ENCODE results near the gene GALNT7.

Gene GALNT7

DNA sequence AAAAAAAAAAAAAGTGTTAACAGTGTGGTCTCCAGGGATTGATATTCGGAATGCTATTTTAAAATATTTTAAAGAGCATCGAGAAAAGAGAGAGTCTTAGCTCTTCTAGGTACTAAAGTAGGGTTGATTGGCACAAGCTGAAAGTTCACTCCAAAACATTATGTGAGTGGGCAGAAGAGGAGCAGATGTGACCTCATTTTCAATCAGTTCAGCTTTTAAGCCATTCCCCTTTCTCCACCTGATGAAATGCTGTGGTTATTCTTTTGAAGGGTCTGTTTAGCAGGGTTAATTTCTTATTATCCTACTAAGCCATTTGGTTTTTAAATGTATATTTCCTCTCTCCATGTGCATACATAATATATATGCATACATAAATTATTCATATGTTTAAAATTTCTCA lies 69.2 kb downstream of the GALNT7 start (continued):
- TF ChIP-seq, protein P1, sequence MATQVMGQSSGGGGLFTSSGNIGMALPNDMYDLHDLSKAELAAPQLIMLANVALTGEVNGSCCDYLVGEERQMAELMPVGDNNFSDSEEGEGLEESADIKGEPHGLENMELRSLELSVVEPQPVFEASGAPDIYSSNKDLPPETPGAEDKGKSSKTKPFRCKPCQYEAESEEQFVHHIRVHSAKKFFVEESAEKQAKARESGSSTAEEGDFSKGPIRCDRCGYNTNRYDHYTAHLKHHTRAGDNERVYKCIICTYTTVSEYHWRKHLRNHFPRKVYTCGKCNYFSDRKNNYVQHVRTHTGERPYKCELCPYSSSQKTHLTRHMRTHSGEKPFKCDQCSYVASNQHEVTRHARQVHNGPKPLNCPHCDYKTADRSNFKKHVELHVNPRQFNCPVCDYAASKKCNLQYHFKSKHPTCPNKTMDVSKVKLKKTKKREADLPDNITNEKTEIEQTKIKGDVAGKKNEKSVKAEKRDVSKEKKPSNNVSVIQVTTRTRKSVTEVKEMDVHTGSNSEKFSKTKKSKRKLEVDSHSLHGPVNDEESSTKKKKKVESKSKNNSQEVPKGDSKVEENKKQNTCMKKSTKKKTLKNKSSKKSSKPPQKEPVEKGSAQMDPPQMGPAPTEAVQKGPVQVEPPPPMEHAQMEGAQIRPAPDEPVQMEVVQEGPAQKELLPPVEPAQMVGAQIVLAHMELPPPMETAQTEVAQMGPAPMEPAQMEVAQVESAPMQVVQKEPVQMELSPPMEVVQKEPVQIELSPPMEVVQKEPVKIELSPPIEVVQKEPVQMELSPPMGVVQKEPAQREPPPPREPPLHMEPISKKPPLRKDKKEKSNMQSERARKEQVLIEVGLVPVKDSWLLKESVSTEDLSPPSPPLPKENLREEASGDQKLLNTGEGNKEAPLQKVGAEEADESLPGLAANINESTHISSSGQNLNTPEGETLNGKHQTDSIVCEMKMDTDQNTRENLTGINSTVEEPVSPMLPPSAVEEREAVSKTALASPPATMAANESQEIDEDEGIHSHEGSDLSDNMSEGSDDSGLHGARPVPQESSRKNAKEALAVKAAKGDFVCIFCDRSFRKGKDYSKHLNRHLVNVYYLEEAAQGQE (tag by site-specific recombination; IDR thresholded peaks at IDR 0.05): no peak
- TF ChIP-seq ZNF843 (tag by site-specific recombination; IDR thresholded peaks at IDR 0.05): no peak

DNA sequence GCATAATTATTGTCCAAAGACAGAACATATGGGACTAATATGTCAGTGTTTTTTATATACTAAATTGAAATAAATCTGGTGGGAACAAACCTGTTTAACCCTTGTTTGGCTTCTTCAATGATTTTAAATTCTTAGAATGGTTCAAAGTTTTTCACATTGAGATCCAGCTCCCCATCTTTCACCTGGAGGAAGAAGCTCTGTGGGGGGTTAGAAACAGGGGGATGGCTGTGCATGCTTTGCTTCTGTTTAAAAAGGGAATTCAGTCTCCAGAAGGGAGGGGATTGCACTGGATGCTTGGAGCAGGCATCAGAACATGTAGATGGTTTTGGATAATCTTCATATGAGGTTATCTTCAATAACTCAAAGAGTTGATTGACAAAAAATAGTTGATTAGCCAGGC lies 72.1 kb downstream of the GALNT7 start:
- no peak overlapping the region for H3K4me3 ChIP-seq (ENCODE audit: low read depth, low read length)
- no peak overlapping the region for H3K27ac ChIP-seq (ENCODE audit: extremely low read depth, low read depth, low read length)
- TF ChIP-seq ZNF423 (tag by site-specific recombination; IDR thresholded peaks at IDR 0.05): no peak
- TF ChIP-seq ZNF155 (tag by site-specific recombination; IDR thresholded peaks at IDR 0.05): no peak
- TF ChIP-seq WT1 (tag by site-specific recombination; IDR thresholded peaks at IDR 0.05): no peak
- TF ChIP-seq, protein P2, sequence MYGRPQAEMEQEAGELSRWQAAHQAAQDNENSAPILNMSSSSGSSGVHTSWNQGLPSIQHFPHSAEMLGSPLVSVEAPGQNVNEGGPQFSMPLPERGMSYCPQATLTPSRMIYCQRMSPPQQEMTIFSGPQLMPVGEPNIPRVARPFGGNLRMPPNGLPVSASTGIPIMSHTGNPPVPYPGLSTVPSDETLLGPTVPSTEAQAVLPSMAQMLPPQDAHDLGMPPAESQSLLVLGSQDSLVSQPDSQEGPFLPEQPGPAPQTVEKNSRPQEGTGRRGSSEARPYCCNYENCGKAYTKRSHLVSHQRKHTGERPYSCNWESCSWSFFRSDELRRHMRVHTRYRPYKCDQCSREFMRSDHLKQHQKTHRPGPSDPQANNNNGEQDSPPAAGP (tag by site-specific recombination; IDR thresholded peaks at IDR 0.05): no peak
- TF ChIP-seq ZBTB17 (tag by site-specific recombination; IDR thresholded peaks at IDR 0.05): no peak
- TF ChIP-seq KLF1 (tag by site-specific recombination; IDR thresholded peaks at IDR 0.05): no peak
- no peaks in the 10 kb centered on the region for H3K9me3 ChIP-seq (ENCODE audit: control insufficient read depth, insufficient read depth, low read depth, low read length)
- ChIA-PET POLR2A (no interaction called here), CTCF (no interaction called here)
- H3K4me1 ChIP-seq (ENCODE audit: control insufficient read depth, insufficient read depth, low read length): peaks cover 30% of the 10 kb centered on the region
- H3K36me3 ChIP-seq (ENCODE audit: control insufficient read depth in 2 of 2, insufficient read depth in 1 of 2, low read length in 2 of 2): no peaks in the 10 kb centered on the region

DNA sequence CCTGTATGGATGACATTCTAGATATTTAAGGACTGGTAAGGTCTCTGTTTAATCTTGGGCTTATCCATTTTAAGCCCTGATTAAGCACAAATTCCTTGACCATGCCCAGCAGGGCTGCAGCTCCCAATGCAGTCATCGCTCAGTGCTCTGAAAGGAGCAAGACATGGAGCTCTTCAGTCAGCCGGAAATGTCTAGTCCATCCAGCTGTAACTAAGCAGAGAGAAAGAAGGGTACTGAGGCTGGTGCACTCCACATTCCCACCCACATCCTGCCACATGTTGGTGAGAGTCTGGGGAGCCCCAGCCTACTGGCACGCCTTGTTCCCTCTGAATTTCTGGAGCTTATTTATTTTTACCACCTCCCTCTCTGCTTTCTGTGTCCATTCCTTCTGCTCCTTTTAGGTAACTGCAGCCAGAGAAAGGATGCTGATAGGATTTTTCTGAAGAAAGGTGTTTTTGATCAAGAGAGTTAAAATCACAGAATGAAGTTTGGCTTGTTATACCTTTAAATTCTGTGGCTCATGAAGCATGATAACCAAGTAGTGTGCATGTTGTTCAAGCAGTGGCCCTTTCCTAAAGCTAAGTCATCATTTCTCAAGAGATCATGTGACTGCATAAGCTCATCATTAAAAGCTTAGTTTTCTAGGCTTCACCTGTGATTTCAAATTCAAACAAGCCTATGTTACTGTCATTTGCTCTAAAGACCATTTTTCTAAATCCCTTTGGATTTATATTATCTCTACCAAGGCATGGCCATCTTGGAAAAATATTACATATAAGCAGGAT lies 74.0 kb downstream of the GALNT7 start:
- Histone ChIP-seq H3K4me1 (ENCODE audit: control insufficient read depth, insufficient read depth, low read length) (peaks cover 21% of the 10 kb centered on the region), H3K36me3 (ENCODE audit: control insufficient read depth in 2 of 2, insufficient read depth in 1 of 2, low read length in 2 of 2) (no peaks in the 10 kb centered on the region), H3K9me3 (ENCODE audit: control insufficient read depth, insufficient read depth, low read depth, low read length) (no peaks in the 10 kb centered on the region), H3K4me3 (ENCODE audit: low read depth, low read length) (no peak overlapping the region), H3K27ac (ENCODE audit: extremely low read depth, low read depth, low read length) (no peak overlapping the region)
- ChIA-PET POLR2A (no interaction called here), CTCF (interaction anchor here (0.6 to 0.8 kb wide), 2 partner anchors 11 to 73 kb away, joined by 3 read pairs; no protein-coding TSS in a partner anchor)
- TF ChIP-seq, protein P3, sequence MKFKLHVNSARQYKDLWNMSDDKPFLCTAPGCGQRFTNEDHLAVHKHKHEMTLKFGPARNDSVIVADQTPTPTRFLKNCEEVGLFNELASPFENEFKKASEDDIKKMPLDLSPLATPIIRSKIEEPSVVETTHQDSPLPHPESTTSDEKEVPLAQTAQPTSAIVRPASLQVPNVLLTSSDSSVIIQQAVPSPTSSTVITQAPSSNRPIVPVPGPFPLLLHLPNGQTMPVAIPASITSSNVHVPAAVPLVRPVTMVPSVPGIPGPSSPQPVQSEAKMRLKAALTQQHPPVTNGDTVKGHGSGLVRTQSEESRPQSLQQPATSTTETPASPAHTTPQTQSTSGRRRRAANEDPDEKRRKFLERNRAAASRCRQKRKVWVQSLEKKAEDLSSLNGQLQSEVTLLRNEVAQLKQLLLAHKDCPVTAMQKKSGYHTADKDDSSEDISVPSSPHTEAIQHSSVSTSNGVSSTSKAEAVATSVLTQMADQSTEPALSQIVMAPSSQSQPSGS (tag by site-specific recombination; IDR thresholded peaks at IDR 0.05; ENCODE audit: low read depth): no peak
- TF ChIP-seq, protein P4, sequence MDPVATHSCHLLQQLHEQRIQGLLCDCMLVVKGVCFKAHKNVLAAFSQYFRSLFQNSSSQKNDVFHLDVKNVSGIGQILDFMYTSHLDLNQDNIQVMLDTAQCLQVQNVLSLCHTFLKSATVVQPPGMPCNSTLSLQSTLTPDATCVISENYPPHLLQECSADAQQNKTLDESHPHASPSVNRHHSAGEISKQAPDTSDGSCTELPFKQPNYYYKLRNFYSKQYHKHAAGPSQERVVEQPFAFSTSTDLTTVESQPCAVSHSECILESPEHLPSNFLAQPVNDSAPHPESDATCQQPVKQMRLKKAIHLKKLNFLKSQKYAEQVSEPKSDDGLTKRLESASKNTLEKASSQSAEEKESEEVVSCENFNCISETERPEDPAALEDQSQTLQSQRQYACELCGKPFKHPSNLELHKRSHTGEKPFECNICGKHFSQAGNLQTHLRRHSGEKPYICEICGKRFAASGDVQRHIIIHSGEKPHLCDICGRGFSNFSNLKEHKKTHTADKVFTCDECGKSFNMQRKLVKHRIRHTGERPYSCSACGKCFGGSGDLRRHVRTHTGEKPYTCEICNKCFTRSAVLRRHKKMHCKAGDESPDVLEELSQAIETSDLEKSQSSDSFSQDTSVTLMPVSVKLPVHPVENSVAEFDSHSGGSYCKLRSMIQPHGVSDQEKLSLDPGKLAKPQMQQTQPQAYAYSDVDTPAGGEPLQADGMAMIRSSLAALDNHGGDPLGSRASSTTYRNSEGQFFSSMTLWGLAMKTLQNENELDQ (tag by site-specific recombination; IDR thresholded peaks at IDR 0.05; ENCODE audit: low read depth): no peak
- no peak for TF ChIP-seq ZNF660 (tag by site-specific recombination; IDR thresholded peaks at IDR 0.05)
- no peak for TF ChIP-seq ZNF221 (tag by site-specific recombination; IDR thresholded peaks at IDR 0.05; ENCODE audit: borderline replicate concordance)
- TF ChIP-seq ZNF549 (tag by site-specific recombination; IDR thresholded peaks at IDR 0.05): no peak
- TF ChIP-seq YY1 (tag by site-specific recombination; IDR thresholded peaks at IDR 0.05): no peak
- no peak for TF ChIP-seq ZXDB (tag by site-specific recombination; IDR thresholded peaks at IDR 0.05)
- TF ChIP-seq ZNF837 (tag by site-specific recombination; IDR thresholded peaks at IDR 0.05): no peak
- TF ChIP-seq MZF1 (tag by site-specific recombination; IDR thresholded peaks at IDR 0.05; ENCODE audit: borderline replicate concordance): no peak
- TF ChIP-seq, protein P5, sequence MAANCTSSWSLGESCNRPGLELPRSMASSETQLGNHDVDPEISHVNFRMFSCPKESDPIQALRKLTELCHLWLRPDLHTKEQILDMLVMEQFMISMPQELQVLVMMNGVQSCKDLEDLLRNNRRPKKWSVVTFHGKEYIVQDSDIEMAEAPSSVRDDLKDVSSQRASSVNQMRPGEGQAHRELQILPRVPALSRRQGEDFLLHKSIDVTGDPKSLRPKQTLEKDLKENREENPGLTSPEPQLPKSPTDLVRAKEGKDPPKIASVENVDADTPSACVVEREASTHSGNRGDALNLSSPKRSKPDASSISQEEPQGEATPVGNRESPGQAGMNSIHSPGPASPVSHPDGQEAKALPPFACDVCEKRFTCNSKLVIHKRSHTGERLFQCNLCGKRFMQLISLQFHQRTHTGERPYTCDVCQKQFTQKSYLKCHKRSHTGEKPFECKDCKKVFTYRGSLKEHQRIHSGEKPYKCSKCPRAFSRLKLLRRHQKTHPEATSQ (tag by site-specific recombination; IDR thresholded peaks at IDR 0.05): no peak
- TF ChIP-seq, protein P6, sequence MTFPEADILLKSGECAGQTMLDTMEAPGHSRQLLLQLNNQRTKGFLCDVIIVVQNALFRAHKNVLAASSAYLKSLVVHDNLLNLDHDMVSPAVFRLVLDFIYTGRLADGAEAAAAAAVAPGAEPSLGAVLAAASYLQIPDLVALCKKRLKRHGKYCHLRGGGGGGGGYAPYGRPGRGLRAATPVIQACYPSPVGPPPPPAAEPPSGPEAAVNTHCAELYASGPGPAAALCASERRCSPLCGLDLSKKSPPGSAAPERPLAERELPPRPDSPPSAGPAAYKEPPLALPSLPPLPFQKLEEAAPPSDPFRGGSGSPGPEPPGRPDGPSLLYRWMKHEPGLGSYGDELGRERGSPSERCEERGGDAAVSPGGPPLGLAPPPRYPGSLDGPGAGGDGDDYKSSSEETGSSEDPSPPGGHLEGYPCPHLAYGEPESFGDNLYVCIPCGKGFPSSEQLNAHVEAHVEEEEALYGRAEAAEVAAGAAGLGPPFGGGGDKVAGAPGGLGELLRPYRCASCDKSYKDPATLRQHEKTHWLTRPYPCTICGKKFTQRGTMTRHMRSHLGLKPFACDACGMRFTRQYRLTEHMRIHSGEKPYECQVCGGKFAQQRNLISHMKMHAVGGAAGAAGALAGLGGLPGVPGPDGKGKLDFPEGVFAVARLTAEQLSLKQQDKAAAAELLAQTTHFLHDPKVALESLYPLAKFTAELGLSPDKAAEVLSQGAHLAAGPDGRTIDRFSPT (tag by site-specific recombination; IDR thresholded peaks at IDR 0.05): no peak
- TF ChIP-seq BCL11B (tag by site-specific recombination; IDR thresholded peaks at IDR 0.05; ENCODE audit: low read depth): no peak
- no peak for TF ChIP-seq ZNF24 (tag by site-specific recombination; IDR thresholded peaks at IDR 0.05)
